Chondrocyte (in vitro differentiated cells): ENCODE measurements around the gene CGB3. TPM values are rescaled to one million over a fixed set of nuclear protein-coding genes. Genes with fewer than 3 reads are reported as not detected.
"Not testable (repeated sequence)": the region's sequence is repeated elsewhere in the genome, so short reads cannot be mapped to it uniquely, and the experiment has no call there.

Experiments used
- DNase-seq: peaks from one replicate; pipeline ENCODE4 v3.0.0; 2021; ENCODE audit warnings: mixed read lengths, low spot score
- H3K27ac Mint-ChIP-seq: one replicate; pipeline ENCODE4 v1.8.0; 2021; ENCODE audit warnings: mild to moderate bottlenecking, moderate library complexity, mixed read lengths; ENCODE audit not compliant: unreplicated experiment
- H3K27me3 Mint-ChIP-seq: 2 replicates; pipeline ENCODE4 v1.8.0; 2021; ENCODE audit warnings: low read depth, mixed read lengths
- H3K36me3 Mint-ChIP-seq: 2 replicates; pipeline ENCODE4 v1.8.0; 2021; ENCODE audit warnings: low read depth, mixed read lengths
- H3K4me1 Mint-ChIP-seq: 2 replicates; pipeline ENCODE4 v1.8.0; 2021; ENCODE audit warnings: low read depth, mild to moderate bottlenecking, mixed read lengths
- H3K4me3 Mint-ChIP-seq: one replicate; pipeline ENCODE4 v1.8.0; 2021; ENCODE audit warnings: mild to moderate bottlenecking, moderate library complexity, mixed read lengths; ENCODE audit not compliant: unreplicated experiment
- H3K9me3 Mint-ChIP-seq: 2 replicates; pipeline ENCODE4 v1.8.0; 2021; ENCODE audit warnings: low read depth, mixed read lengths
- total RNA-seq: library from RNA; stranded (reverse); gene quantifications from 3 replicates; pipeline ENCODE4 v1.2.1, GENCODE V29; 2021
- TF ChIP-seq, protein P1 (sequence below): fragments of 200-600 bp; sonication (generic); IDR thresholded peaks from 2 replicates; pipeline ENCODE4 v1.5.0; 2021; ENCODE audit warnings: antibody characterized with exemption, mild to moderate bottlenecking, moderate library complexity

CGB3 gene
- total RNA-seq, 1 donor from 2014 or later, result not detected

DNA sequence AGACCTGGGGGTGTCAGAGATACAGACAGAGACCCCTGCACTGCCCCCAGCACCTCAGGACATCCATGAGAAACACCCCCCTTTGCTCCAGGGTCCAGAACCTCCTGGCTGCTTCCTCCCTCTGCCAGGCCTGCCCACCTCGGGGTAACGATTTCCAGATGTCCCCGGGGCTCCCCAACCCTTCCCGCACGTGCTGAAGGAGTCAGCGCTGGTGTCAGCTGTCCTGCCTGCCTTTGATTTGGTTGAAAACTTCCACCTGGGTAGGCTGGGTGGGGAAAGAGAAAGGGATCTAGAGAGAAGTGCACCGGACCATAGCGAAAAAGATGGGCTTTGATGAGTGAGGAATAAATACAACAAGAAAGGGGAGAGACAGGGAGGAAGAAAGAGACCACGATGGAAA, 34.9 kb upstream of the CGB3 start:
- H3K4me3 Mint-ChIP-seq, result no peak overlapping the region
- no peaks in the 10 kb centered on the region for H3K27me3 Mint-ChIP-seq
- H3K36me3 Mint-ChIP-seq, result no peaks in the 10 kb centered on the region

DNA sequence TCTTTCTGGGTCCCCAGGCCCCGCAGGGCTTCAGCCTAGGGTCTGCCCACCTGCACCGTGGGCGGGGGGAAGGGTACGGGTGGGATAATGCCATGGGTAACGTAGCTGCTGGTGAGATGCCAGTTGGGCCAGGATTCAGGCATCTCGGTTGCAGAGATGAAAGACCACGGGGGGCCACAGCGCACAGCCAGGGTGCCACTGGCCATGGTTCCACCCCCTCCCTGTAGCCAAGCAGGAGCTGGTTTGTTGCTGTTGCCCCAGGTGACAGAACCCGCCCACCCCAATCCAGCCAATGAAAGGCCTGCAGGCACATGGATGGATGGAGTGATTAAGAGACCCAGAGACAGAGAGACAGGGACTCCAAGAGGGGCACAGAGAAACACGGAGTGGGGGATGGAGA, 34.4 kb upstream of the CGB3 start:
- TF ChIP-seq, protein P1, sequence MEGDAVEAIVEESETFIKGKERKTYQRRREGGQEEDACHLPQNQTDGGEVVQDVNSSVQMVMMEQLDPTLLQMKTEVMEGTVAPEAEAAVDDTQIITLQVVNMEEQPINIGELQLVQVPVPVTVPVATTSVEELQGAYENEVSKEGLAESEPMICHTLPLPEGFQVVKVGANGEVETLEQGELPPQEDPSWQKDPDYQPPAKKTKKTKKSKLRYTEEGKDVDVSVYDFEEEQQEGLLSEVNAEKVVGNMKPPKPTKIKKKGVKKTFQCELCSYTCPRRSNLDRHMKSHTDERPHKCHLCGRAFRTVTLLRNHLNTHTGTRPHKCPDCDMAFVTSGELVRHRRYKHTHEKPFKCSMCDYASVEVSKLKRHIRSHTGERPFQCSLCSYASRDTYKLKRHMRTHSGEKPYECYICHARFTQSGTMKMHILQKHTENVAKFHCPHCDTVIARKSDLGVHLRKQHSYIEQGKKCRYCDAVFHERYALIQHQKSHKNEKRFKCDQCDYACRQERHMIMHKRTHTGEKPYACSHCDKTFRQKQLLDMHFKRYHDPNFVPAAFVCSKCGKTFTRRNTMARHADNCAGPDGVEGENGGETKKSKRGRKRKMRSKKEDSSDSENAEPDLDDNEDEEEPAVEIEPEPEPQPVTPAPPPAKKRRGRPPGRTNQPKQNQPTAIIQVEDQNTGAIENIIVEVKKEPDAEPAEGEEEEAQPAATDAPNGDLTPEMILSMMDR, result no peak
- peak overlapping the region; percentile 77 for H3K4me3 Mint-ChIP-seq
- no peak overlapping the region for H3K27ac Mint-ChIP-seq
- H3K27me3 Mint-ChIP-seq, result no peaks in the 10 kb centered on the region
- DNase-seq, result no peak
- H3K9me3 Mint-ChIP-seq, result no peaks in the 10 kb centered on the region
- no peaks in the 10 kb centered on the region for H3K36me3 Mint-ChIP-seq
- peaks cover 19% of the 10 kb centered on the region for H3K4me1 Mint-ChIP-seq

More for the DNA sequence above, 34.9 kb upstream of the CGB3 start:
- Mint-ChIP-seq H3K4me1 (peaks cover 21% of the 10 kb centered on the region), H3K9me3 (no peaks in the 10 kb centered on the region), H3K27ac (no peak overlapping the region)
- no peak for DNase-seq
- TF ChIP-seq, protein P1, result no peak

DNA sequence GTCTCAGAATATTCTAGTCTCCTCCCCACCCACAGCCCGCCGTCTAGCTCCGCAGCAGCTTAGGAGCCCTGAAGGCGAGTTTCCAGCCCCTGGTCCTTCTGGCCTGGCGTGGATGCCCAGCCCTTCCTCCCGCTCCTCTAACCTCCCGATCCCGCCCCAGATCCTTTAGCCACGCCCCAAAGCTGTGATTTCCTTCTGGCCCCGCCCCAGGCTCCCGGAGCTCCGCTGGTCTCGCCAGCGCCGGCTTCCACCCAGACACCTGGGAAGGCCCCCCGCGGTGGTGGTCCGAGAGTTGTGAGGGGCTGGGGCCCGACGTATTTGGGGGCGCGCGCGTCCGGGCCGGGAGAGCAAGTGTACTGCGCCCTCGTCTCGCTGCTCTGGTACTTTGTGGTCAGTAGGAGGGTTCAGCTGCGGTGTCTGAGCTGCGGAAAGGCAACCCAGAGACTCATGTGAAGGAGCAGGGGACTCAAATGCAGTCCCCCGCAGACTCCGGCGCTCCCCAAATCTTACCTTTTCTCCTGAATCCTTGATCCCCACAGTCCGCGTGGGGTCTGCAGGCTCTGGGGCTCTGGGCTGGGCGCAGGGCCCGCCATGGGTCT, 33.6 kb upstream of the CGB3 start, which contains the start of gene CGB7:
TSS of gene CGB7 (minus strand) at position 114 of the 599 bp plus-strand sequence. CDS start 2,374 bp downstream, outside the sequence.
- Mint-ChIP-seq H3K4me1 (peaks cover 19% of the 10 kb centered on the region), H3K27ac (peak within 1 kb of the TSS; percentile 22), H3K9me3 (no peaks in the 10 kb centered on the region), H3K27me3 (no peaks in the 10 kb centered on the region), H3K36me3 (no peaks in the 10 kb centered on the region), H3K4me3 (peak within 1 kb of the TSS; percentile 77)
- DNase-seq, result no peak
- TF ChIP-seq, protein P1, result no peak

DNA sequence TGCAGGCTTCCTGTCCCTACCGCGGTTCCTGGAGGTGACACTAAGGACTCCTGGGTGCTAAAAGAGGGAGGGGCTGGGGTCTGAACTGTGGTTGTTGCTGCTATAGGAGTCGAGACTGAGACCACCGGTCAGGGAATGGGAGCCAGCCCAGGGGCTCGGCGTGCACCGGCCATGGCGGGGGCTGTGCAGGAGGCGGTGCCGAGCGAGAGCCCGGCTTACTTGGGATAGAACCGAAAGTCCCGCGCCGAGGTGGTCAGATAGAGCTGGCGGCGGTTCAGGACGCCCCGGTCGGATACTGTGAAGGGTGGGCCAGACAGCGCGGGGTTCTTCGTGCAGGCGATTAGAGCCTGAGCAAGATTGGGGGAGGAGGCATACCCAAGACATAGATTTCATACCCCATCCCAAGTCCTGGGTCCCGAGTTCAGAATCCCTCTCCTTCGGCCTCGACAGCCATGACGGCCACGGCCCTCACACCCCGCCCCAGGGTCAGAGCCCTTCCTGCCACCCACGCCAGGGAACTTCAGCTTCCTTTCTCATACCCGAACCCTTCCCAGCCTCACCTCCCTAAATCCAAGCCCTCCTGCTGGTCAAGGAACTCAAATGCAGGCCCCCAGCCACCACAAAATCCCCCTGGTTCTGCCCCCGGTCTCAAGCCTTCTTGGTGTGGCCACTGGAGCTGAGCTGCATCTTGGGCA, 32.9 kb upstream of the CGB3 start:
- H3K4me3 Mint-ChIP-seq, result peak overlapping the region; percentile 77
- not testable (repeated sequence) for DNase-seq, H3K27me3 Mint-ChIP-seq, H3K9me3 Mint-ChIP-seq, H3K36me3 Mint-ChIP-seq
- H3K27ac Mint-ChIP-seq, result peak overlapping the region; percentile 22
- peaks cover 19% of the 10 kb centered on the region for H3K4me1 Mint-ChIP-seq

DNA sequence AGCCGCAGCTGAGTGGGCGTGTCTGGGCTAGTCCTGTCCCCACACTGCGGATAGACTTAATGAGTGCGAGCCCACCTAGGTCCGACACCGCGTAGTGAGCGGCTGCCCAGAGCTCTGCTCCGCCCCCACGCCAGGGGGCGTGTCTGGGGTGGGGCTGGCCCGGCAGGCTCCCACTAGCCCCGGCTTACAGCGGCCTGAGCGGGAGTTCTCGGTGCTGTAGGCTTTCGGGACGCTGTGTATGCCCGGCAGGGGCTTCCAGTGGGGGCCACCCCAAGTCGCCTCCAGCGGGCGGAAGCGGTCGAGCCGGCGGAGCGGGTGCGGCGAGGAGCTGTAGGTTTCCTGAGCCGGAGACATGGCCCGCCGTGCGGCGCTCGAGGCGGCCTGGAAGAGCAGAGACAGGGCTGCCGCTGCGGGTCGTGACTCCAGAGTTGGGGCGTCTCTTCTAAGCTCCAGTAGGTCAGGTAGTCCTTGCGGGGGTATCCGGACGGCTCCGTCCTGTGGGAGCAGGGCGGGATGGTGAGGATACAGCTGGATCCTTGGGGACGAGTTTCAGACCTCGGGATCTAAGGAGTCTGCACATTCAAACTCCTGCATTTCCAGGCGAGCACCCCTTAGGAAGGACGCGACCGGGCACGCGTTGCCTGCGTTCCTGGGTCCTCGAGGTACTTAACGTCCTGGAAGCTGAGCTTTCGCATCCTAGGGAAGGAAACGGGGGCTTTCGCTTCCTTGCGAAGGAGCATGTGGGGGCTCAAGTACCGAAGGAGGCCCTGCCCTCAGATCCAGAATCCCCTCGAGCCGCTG, 32.2 kb upstream of the CGB3 start:
- Mint-ChIP-seq H3K4me1 (peaks cover 19% of the 10 kb centered on the region), H3K27ac (peak overlapping the region; percentile 25), H3K27me3 (no peaks in the 10 kb centered on the region), H3K36me3 (no peaks in the 10 kb centered on the region), H3K9me3 (no peaks in the 10 kb centered on the region), H3K4me3 (peak overlapping the region; percentile 77)
- DNase-seq, result no peak
- TF ChIP-seq, protein P1, result peak; percentile 75

DNA sequence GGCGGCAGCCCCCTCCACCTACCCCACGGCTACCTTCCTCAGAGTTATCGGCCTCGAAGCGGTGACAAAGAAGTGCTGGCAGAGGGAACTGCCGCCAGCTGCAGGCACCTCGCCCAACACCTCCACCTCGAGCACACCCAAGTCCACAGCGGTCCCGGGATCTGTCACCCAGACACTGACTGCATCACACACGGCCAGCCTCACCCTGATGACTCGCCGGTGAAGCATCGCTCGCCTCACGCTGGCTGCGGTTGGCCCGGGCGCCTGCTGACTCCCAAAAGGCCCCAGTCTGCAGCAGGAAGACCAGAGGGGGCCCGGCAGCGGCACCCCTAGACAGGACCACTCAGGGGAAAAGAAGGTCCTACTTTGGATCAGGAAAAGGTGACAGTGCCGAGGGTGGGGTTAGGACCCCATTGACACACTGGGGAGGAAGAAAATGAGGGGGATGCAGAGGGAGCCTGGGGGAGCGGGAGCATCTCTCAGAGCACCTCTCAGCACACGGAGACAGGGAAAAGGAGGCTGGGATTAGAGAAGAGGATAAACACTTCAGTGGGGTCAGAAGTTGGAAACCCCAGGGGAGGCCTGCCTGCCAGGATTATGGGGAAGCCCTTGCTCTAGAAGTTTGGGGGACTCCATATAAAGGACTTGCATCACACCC, 26.4 kb upstream of the CGB3 start:
- not testable (repeated sequence) for H3K27me3 Mint-ChIP-seq, H3K4me3 Mint-ChIP-seq, H3K4me1 Mint-ChIP-seq, H3K36me3 Mint-ChIP-seq, DNase-seq, H3K9me3 Mint-ChIP-seq
- peak overlapping the region; percentile 80 for H3K27ac Mint-ChIP-seq

DNA sequence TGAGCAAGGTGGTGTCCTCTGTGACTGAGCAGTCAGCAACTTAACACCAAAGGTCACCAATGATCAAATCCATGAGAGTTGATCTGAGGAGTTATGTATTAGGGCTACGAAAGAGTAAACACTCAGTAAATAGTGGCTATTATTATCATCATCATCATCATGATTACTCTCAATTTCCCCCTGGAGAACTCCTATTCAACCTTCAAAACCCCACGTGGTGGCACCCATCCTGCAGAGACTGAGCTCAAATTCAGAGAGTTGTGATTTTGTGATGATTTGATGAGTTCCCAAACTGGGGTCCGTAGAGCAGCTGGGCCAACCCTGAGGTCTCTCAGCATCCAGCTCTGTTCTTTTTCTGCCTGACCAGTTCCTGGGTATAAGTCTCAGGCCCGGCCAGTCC, 25.7 kb upstream of the CGB3 start:
- H3K4me3 Mint-ChIP-seq, H3K4me1 Mint-ChIP-seq, H3K9me3 Mint-ChIP-seq, H3K36me3 Mint-ChIP-seq, H3K27ac Mint-ChIP-seq, H3K27me3 Mint-ChIP-seq, DNase-seq: not testable (repeated sequence)

DNA sequence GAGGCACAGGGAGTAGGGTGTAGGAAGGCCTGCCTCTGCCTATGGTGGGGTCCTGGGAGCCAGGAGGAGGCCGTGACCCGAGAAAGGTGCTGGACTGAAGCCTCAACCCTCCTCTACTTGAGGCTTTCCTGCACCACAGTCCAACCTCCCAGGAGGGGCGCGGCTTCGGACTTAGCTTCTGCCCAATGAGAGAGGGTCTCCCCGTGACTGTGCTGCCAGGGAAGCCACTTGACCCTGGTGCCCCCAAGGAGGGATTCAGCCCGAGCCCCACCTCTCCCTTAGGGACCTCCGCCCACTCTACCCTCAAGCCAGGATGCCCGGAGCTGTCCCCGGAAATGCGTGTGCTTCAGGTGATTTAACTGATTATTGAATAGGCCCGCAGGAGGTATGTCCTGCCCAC, 24.9 kb upstream of the CGB3 start, which contains the start of gene CGB8:
TSS of gene CGB8 (minus strand) at position 101 of the 400 bp plus-strand sequence. CDS start 372 bp downstream, outside the sequence.
- H3K4me1 Mint-ChIP-seq, H3K36me3 Mint-ChIP-seq: not testable (repeated sequence)

More for the DNA sequence above, 24.9 kb upstream of the CGB3 start, which contains the start of gene CGB8:
- H3K9me3 Mint-ChIP-seq, DNase-seq, H3K4me3 Mint-ChIP-seq, H3K27ac Mint-ChIP-seq, H3K27me3 Mint-ChIP-seq: not testable (repeated sequence)
